Osteoblast (primary cell): ENCODE measurements around the gene CIDEA. TPM values are rescaled to one million over a fixed set of nuclear protein-coding genes. Genes with fewer than 3 reads are reported as not detected.
"Not testable (repeated sequence)": the region's sequence is repeated elsewhere in the genome, so short reads cannot be mapped to it uniquely, and the experiment has no call there.

ENCODE experiments used
- DNase-seq: peaks from one replicate; pipeline ENCODE4 v3.0.0; 2011; ENCODE audit warnings: low spot score, mixed read lengths; ENCODE audit not compliant: insufficient read length; ENCODE audit errors: missing footprints
- H2AFZ ChIP-seq: 2 replicates; pipeline ENCODE4 v1.6.0; 2011; ENCODE audit warnings: mild to moderate bottlenecking, low read length
- H3K27ac ChIP-seq: 2 replicates; pipeline ENCODE4 v1.5.1; 2011; ENCODE audit warnings: mild to moderate bottlenecking, low read depth, low read length, moderate library complexity
- H3K27me3 ChIP-seq: 2 replicates; pipeline ENCODE4 v1.6.0; 2012; ENCODE audit warnings: mild to moderate bottlenecking, control low read depth, inconsistent platforms, low read length, moderate library complexity; ENCODE audit not compliant: insufficient read depth
- H3K36me3 ChIP-seq: 2 replicates; pipeline ENCODE4 v1.5.1; 2011; ENCODE audit warnings: mild to moderate bottlenecking, low read length, control low read depth, moderate library complexity; ENCODE audit not compliant: insufficient read depth
- H3K4me1 ChIP-seq: 2 replicates; pipeline ENCODE4 v1.5.1; 2011; ENCODE audit warnings: mild to moderate bottlenecking, low read length, control low read depth, moderate library complexity; ENCODE audit not compliant: insufficient read depth
- H3K4me2 ChIP-seq: 2 replicates; pipeline ENCODE4 v1.6.0; 2011; ENCODE audit warnings: mild to moderate bottlenecking, low read length; ENCODE audit not compliant: insufficient read depth
- H3K4me3 ChIP-seq: fragments of 200-600 bp; sonication (generic); 3 replicates; pipeline ENCODE4 v1.5.1; 2012; ENCODE audit warnings: mild to moderate bottlenecking, low read length, inconsistent platforms; ENCODE audit not compliant: insufficient read depth
- H3K79me2 ChIP-seq: 2 replicates; pipeline ENCODE4 v1.6.0; 2012; ENCODE audit warnings: mild to moderate bottlenecking, low read length, control low read depth, inconsistent platforms; ENCODE audit not compliant: insufficient read depth
- H3K9me3 ChIP-seq: 2 replicates; pipeline ENCODE4 v1.5.1; 2011; ENCODE audit warnings: low read depth, low read length, control low read depth
- H4K20me1 ChIP-seq: 2 replicates; pipeline ENCODE4 v1.6.0; 2012; ENCODE audit warnings: mild to moderate bottlenecking, low read length, control low read depth; ENCODE audit not compliant: insufficient read depth
- total RNA-seq: library from RNA; depleted of rRNA; stranded (reverse); fragments of >200 nt; gene quantifications from 2 replicates; pipeline ENCODE4 v1.2.3, GENCODE V29; 2012
- TF ChIP-seq, protein P1 (sequence below): IDR thresholded peaks from 2 replicates; pipeline ENCODE4 v1.5.1; 2011; ENCODE audit warnings: mild to moderate bottlenecking, low read depth, low read length, moderate library complexity; ENCODE audit errors: extremely low read depth

CIDEA gene
- total RNA-seq, 1 donor = not detected

GRCh38 chr18:12236934-12237832, 17.0 kb upstream of the CIDEA start:
- Histone ChIP-seq H3K36me3 (no peaks in the 10 kb centered on the region), H3K27me3 (peaks cover 5% of the 10 kb centered on the region), H2AFZ (peak overlapping the region; percentile 92), H3K4me1 (peaks cover 26% of the 10 kb centered on the region), H3K79me2 (no peaks in the 10 kb centered on the region), H3K4me3 (peak overlapping the region; percentile 45), H3K9me3 (no peaks in the 10 kb centered on the region), H3K4me2 (peak overlapping the region; percentile 67), H4K20me1 (no peaks in the 10 kb centered on the region), H3K27ac (no peak overlapping the region)
- peak; percentile 96 for DNase-seq
- TF ChIP-seq, protein P1, sequence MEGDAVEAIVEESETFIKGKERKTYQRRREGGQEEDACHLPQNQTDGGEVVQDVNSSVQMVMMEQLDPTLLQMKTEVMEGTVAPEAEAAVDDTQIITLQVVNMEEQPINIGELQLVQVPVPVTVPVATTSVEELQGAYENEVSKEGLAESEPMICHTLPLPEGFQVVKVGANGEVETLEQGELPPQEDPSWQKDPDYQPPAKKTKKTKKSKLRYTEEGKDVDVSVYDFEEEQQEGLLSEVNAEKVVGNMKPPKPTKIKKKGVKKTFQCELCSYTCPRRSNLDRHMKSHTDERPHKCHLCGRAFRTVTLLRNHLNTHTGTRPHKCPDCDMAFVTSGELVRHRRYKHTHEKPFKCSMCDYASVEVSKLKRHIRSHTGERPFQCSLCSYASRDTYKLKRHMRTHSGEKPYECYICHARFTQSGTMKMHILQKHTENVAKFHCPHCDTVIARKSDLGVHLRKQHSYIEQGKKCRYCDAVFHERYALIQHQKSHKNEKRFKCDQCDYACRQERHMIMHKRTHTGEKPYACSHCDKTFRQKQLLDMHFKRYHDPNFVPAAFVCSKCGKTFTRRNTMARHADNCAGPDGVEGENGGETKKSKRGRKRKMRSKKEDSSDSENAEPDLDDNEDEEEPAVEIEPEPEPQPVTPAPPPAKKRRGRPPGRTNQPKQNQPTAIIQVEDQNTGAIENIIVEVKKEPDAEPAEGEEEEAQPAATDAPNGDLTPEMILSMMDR = peak; percentile 90

DNA sequence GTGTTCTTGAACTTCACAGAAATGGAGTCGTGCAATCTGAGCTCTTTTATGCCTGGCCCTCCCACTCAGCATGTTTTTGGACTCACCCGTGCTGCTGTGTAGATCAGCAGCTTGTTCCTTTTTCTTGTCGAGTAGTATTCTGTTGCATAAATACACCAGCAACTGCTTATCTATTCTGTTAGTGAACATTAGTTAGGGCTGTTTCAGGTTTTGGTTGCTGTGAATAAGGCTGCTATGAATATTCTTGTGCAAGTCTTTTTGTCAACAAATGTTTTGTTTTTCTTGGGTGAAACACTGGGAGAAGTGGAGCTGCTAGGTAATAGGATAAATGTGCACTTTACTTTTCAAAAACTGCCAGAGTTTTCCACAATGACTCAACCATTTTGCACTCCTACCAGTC, 15.3 kb upstream of the CIDEA start:
- H3K79me2 ChIP-seq = no peaks in the 10 kb centered on the region
- H3K4me1 ChIP-seq = peaks cover 23% of the 10 kb centered on the region
- H3K27ac ChIP-seq = no peak overlapping the region
- peak; percentile 92 for DNase-seq
- H3K27me3 ChIP-seq = peaks cover 5% of the 10 kb centered on the region
- no peaks in the 10 kb centered on the region for H3K36me3 ChIP-seq
- TF ChIP-seq, protein P1 = no peak
- H4K20me1 ChIP-seq = no peaks in the 10 kb centered on the region
- H3K4me2 ChIP-seq = peak overlapping the region; percentile 37
- no peak overlapping the region for H2AFZ ChIP-seq
- H3K9me3 ChIP-seq = no peaks in the 10 kb centered on the region
- no peak overlapping the region for H3K4me3 ChIP-seq

DNA sequence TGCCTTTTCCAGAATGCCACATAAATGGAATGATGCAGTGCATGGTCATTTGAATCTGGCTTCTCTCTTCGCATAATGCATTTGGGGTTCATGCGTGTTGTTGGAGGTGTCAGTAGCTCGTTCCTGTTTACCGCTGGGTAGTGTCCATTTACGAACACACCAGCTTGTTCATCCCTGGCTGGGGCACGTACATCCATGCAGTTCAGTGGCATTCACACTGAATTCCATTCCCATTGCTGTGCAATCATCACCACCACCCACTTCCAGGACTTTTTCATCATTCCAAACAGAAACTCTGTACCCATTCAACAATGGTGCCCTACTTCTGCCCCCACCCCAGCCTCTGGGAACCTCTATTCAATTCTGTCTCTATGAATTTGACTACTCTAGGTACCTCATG, 14.7 kb upstream of the CIDEA start:
- peaks cover 23% of the 10 kb centered on the region for H3K4me1 ChIP-seq
- no peaks in the 10 kb centered on the region for H3K36me3 ChIP-seq
- H2AFZ ChIP-seq = no peak overlapping the region
- peaks cover 5% of the 10 kb centered on the region for H3K27me3 ChIP-seq
- no peak overlapping the region for H3K4me3 ChIP-seq
- DNase-seq = peak; percentile 75
- no peaks in the 10 kb centered on the region for H3K9me3 ChIP-seq
- no peak overlapping the region for H3K27ac ChIP-seq
- peak overlapping the region; percentile 37 for H3K4me2 ChIP-seq
- no peaks in the 10 kb centered on the region for H4K20me1 ChIP-seq
- H3K79me2 ChIP-seq = no peaks in the 10 kb centered on the region
- TF ChIP-seq, protein P1 = no peak

- Histone ChIP-seq H2AFZ (no peak overlapping the region), H4K20me1 (no peaks in the 10 kb centered on the region), H3K4me2 (no peak overlapping the region), H3K79me2 (no peaks in the 10 kb centered on the region), H3K9me3 (no peaks in the 10 kb centered on the region), H3K27me3 (peaks cover 13% of the 10 kb centered on the region), H3K36me3 (no peaks in the 10 kb centered on the region), H3K4me1 (peaks cover 18% of the 10 kb centered on the region), H3K27ac (no peak overlapping the region), H3K4me3 (no peak overlapping the region)
- no peak for DNase-seq
- TF ChIP-seq, protein P1 = no peak
These were observed 11.4 kb upstream of the CIDEA start for GRCh38 chr18:12242658-12243260.

- not testable (repeated sequence) for H3K4me2 ChIP-seq
These were observed 10.9 kb upstream of the CIDEA start for GRCh38 chr18:12243272-12243671.

More at GRCh38 chr18:12243272-12243671, 10.9 kb upstream of the CIDEA start:
- not testable (repeated sequence) for H3K27ac ChIP-seq, H3K4me3 ChIP-seq, H2AFZ ChIP-seq, H4K20me1 ChIP-seq, DNase-seq, H3K36me3 ChIP-seq, H3K9me3 ChIP-seq, H3K79me2 ChIP-seq
- H3K4me1 ChIP-seq = peaks cover 17% of the 10 kb centered on the region
- H3K27me3 ChIP-seq = peaks cover 18% of the 10 kb centered on the region
